ENCODE data around the gene SEMA3B. TPM values are rescaled to one million over a fixed set of nuclear protein-coding genes. Genes with fewer than 3 reads are reported as not detected.
A peak's percentile ranks its signal among the peaks of the same experiment; 100 is the strongest.

The SEMA3B gene
- total RNA-seq, 4 donors from 2014 or later = 21.0 to 31.0 (median 26.5) TPM

DNA sequence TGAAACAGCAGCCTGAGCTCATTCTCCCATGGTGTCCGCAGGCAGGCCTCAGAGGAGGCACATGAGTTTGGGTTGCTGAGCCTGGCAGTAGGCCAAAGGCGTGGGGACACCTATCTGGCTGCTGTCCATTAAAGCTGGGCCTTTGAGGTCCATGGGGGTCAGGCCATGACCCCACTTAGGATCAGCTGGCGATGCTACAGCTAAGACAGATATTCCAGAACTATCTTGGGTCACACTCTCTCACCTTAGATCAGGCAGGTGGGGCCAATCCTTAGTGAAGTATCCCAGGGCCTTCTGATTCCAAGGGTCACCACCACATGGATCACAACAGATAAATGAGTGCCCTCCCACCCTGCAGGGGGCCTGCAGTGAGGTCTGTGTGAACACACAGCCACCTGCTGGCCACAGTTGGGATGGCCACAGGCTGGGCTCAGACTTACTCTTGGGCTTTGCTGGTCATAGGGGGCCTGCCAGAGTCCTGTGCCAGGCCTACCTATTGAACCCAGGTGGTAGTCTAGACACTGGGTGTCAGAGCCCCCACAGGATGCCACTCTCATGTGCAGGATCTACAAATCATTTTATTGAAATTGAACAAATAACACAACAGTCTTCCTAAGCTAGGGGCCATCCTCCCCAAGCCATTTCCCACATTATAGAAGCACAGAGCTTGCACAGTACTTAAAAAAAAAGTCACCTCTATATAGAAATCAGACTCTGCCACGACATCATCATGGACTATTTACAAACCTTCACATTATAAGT is 55.6 kb downstream of the SEMA3B start:
- TF ChIP-seq POLR2A (IDR thresholded peaks at IDR 0.05) (no peak), CTCF (IDR thresholded peaks at IDR 0.05) (peak; percentile 52 to 87 (median 83))
- H3K4me3 ChIP-seq (replicated peaks in 1 of 3) = no peak overlapping the region
- WGBS, 2 donors = 50 to 51% methylated on average over 2 to 4 of the region's 4 CpGs
- H3K4me1 ChIP-seq = peaks cover 30 to 44% of the 10 kb centered on the region in 2 donors
- intact Hi-C loops (cut with DNase I) = loop anchor here (5.0 kb wide), 1 partner anchor 32 kb away; the partner anchor contains the start of gene IFRD2
- no peaks in the 10 kb centered on the region for H3K27me3 ChIP-seq
- H3K9me3 ChIP-seq = no peaks in the 10 kb centered on the region
- DNase-seq = peak; percentile 68 to 70
- H3K27ac ChIP-seq = peak overlapping the region; percentile 22 to 98 (median 32)
- H3K36me3 ChIP-seq = peaks cover 4 to 5% of the 10 kb centered on the region in 2 donors

- Histone ChIP-seq H3K9me3 (no peaks in the 10 kb centered on the region), H3K36me3 (peaks cover 10% of the 10 kb centered on the region in 2 donors), H3K27me3 (no peaks in the 10 kb centered on the region), H3K27ac (peak overlapping the region in 2 of 3 donors; percentile 32 to 98), H3K4me1 (peaks cover 25 to 38% of the 10 kb centered on the region in 2 donors), H3K4me3 (replicated peaks in 1 of 3) (no peak overlapping the region)
- no peak for DNase-seq
- WGBS, 2 donors = 81 to 86% methylated on average over 2 of the region's 2 CpGs
- intact Hi-C loops (cut with DNase I) = loop anchor here (5.0 kb wide), 1 partner anchor 33 kb away; the partner anchor contains the start of gene IFRD2
- TF ChIP-seq CTCF (IDR thresholded peaks at IDR 0.05) (no peak), POLR2A (IDR thresholded peaks at IDR 0.05) (no peak)
Measured at GRCh38 chr3:50325113-50325480, 56.1 kb downstream of the SEMA3B start.

DNA sequence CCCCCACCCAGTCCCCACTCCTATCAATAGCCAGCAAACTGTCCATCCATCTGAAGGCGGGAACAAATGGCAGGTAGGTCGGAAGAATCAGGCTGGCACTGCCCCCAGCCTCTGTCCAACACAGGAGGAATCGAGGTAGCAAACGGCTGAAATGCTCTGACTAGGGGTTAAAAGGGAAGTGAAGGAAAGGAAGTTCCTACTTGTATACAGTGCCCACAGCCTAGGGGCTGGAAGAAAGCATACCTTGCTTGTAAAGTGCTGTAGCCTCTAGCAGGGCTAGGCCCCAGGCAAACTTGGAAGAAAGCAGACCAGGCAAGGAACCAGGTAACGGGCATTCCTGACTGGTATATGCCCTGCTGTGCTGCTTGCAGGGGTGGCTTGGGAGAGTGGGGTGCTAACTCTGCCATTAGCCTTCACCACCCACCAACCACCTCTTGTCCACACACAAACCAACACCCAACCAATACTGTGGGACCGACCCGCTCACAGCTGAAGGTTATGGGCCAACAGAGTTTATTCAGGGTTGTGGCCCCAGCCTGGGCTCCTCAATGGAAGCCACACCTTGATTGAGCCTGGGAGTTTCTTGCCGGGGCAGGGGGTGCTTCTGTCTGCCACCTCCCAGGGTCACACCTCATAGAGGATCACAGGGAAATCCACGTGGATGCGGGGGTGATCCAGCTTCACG is 56.7 kb downstream of the SEMA3B start:
- Histone ChIP-seq H3K4me3 (replicated peaks in 1 of 3) (no peak overlapping the region), H3K36me3 (peaks cover 15 to 16% of the 10 kb centered on the region in 2 donors), H3K4me1 (peaks cover 20 to 33% of the 10 kb centered on the region in 2 donors), H3K9me3 (no peaks in the 10 kb centered on the region), H3K27ac (peak overlapping the region in 1 of 3 donors; percentile 98), H3K27me3 (no peaks in the 10 kb centered on the region)
- no peak for DNase-seq
- TF ChIP-seq POLR2A (IDR thresholded peaks at IDR 0.05) (no peak), CTCF (IDR thresholded peaks at IDR 0.05) (no peak)
- intact Hi-C loops (cut with DNase I) = loop anchor here (5.0 kb wide), 1 partner anchor 33 kb away; the partner anchor contains the start of gene IFRD2
- WGBS, 2 donors = 81 to 87% methylated on average over 10 to 11 of the region's 11 CpGs

DNA sequence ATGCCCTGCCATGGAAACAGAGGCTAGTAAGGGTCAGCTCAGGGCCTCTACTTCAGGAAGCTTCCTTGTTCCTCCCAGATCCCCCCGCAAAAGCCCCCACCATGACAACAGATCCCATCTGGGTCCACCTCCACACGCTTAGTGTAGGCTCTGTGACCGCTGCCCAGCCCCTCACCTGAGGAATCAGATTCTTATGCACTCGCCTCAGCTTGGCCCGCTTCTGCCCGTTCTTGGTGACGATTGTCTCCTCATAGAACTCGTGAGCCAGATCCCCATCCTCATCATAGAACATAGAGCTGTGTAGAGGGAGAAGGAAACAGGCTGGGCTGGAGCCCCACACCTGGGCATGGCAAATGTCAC is 57.2 kb downstream of the SEMA3B start:
- Histone ChIP-seq H3K4me3 (replicated peaks in 1 of 3) (no peak overlapping the region), H3K4me1 (peaks cover 20 to 33% of the 10 kb centered on the region in 2 donors), H3K27ac (peak overlapping the region in 1 of 3 donors; percentile 98), H3K36me3 (peaks cover 21% of the 10 kb centered on the region in 2 donors), H3K9me3 (no peaks in the 10 kb centered on the region), H3K27me3 (no peaks in the 10 kb centered on the region)
- DNase-seq = no peak
- no peak for TF ChIP-seq POLR2A (IDR thresholded peaks at IDR 0.05)
- intact Hi-C loops (cut with DNase I) = loop anchor here (5.0 kb wide), 1 partner anchor 34 kb away; the partner anchor contains the start of gene IFRD2
- WGBS, 2 donors = 90 to 92% methylated on average over 8 of the region's 8 CpGs

GRCh38 chr3:50327129-50327528 is 58.2 kb downstream of the SEMA3B start:
- Histone ChIP-seq H3K27me3 (no peaks in the 10 kb centered on the region), H3K4me1 (peaks cover 15 to 28% of the 10 kb centered on the region in 2 donors), H3K36me3 (peaks cover 28 to 29% of the 10 kb centered on the region in 2 donors), H3K9me3 (no peaks in the 10 kb centered on the region), H3K27ac (peak overlapping the region in 2 of 3 donors; percentile 56 to 77), H3K4me3 (replicated peaks in 1 of 3) (peak overlapping the region in 1 of 3 donors; percentile 97)
- 55 to 87% methylated on average over 4 of the region's 4 CpGs for WGBS, 2 donors
- intact Hi-C loops (cut with DNase I) = loop anchor here (5.0 kb wide), 1 partner anchor 35 kb away; the partner anchor contains the start of gene IFRD2
- TF ChIP-seq CTCF (IDR thresholded peaks at IDR 0.05) (no peak), POLR2A (IDR thresholded peaks at IDR 0.05) (no peak)
- DNase-seq = no peak

Small RNA genes lying within 50 kb of the gene (microRNA-seq; reads per million reads assigned to microRNA genes)
- not detected for gene MIR5787

Small RNA genes lying within 50 kb of the gene (small RNA-seq; reads per million reads assigned to genes)
- gene MIR5787 = not detected

Other genes starting within 250 kb of the SEMA3B start
- gene RBM5, start 180.2 kb upstream of the SEMA3B start, total RNA-seq = 100 to 1,000 TPM; 230 to 337 (median 268) TPM
- gene SEMA3F, start 113.8 kb upstream of the SEMA3B start, total RNA-seq = 10 to 100 TPM; 13.2 to 44.2 (median 38.2) TPM
- gene GNAT1, start 77.5 kb upstream of the SEMA3B start, total RNA-seq = not detected
- 1 to 10 TPM; 1.1 to 5.0 (median 3.6) TPM for gene SLC38A3, start 63.9 kb upstream of the SEMA3B start, total RNA-seq
- gene GNAI2, start 32.9 kb upstream of the SEMA3B start, total RNA-seq = 100 to 1,000 TPM; 111 to 171 (median 142) TPM
- gene LSMEM2, start 9.9 kb downstream of the SEMA3B start, total RNA-seq = not detected
- gene IFRD2, start 23.3 kb downstream of the SEMA3B start, total RNA-seq = 10 to 100 TPM; 63.9 to 96.5 (median 88.4) TPM
- 1 to 10 TPM; 2.7 to 6.7 (median 3.8) TPM for gene HYAL3, start 30.3 kb downstream of the SEMA3B start, total RNA-seq
- 10 to 100 TPM in 2 of 4 donors, 1 to 10 TPM in 2; 6.9 to 15.2 (median 10.8) TPM for gene NAA80, start 30.3 kb downstream of the SEMA3B start, total RNA-seq
- 10 to 100 TPM in 2 of 4 donors, 1 to 10 TPM in 2; 5.8 to 13.8 (median 9.7) TPM for gene HYAL1, start 34.4 kb downstream of the SEMA3B start, total RNA-seq
- gene HYAL2, start 53.6 kb downstream of the SEMA3B start, total RNA-seq = 100 to 1,000 TPM; 133 to 206 (median 158) TPM
- 10 to 100 TPM; 28.7 to 63.7 (median 42.3) TPM for gene TUSC2, start 59.1 kb downstream of the SEMA3B start, total RNA-seq
- gene RASSF1, start 71.7 kb downstream of the SEMA3B start, total RNA-seq = 10 to 100 TPM; 18.9 to 42.6 (median 24.8) TPM
- 1 to 10 TPM; 3.6 to 8.1 (median 4.4) TPM for gene ZMYND10, start 76.6 kb downstream of the SEMA3B start, total RNA-seq
- gene NPRL2, start 81.6 kb downstream of the SEMA3B start, total RNA-seq = 10 to 100 TPM; 13.4 to 30.6 (median 24.7) TPM
- 10 to 100 TPM; 23.6 to 66.0 (median 43.6) TPM for gene CYB561D2, start 81.7 kb downstream of the SEMA3B start, total RNA-seq
- gene TMEM115, start 90.4 kb downstream of the SEMA3B start, total RNA-seq = 100 to 1,000 TPM in 1 of 4 donors, 10 to 100 TPM in 3; 70.0 to 111 (median 85.1) TPM
- 1 to 10 TPM; 1.5 to 3.3 (median 2.9) TPM for gene CACNA2D2, start 234.5 kb downstream of the SEMA3B start, total RNA-seq